HG03469 (cell line): Measurements from ENCODE around the gene MELTF.
"Not testable (repeated sequence)": the region's sequence is repeated elsewhere in the genome, so short reads cannot be mapped to it uniquely, and the experiment has no call there.

Source experiments
- ATAC-seq: cut with Tn5 transposase; IDR thresholded peaks from one replicate; pipeline ENCODE4 v1.9.1; 2021; ENCODE audit warnings: mild to moderate bottlenecking, moderate library complexity, moderate number of reproducible peaks; ENCODE audit not compliant: unreplicated experiment

Gene MELTF

GRCh38 chr3:197029511-197030167, at the start of gene MELTF:
Gene MELTF, minus strand, starts transcription at chr3:197029817. Its CDS starts 115 bp downstream, at chr3:197029702.
- no peak for ATAC-seq

GRCh38 chr3:197076415-197076814, 46.8 kb upstream of the MELTF start:
- ATAC-seq = no peak

GRCh38 chr3:197068077-197068476, 38.5 kb upstream of the MELTF start:
- ATAC-seq = no peak

GRCh38 chr3:197064771-197065170, 35.2 kb upstream of the MELTF start:
- no peak for ATAC-seq

- ATAC-seq = no peak
Measured at GRCh38 chr3:197062446-197062845, 32.8 kb upstream of the MELTF start.

GRCh38 chr3:197051637-197052036, 22.0 kb upstream of the MELTF start:
- not testable (repeated sequence) for ATAC-seq

GRCh38 chr3:197050511-197050910, 20.9 kb upstream of the MELTF start:
- no peak for ATAC-seq

GRCh38 chr3:197042539-197042938, 12.9 kb upstream of the MELTF start:
- ATAC-seq = no peak

GRCh38 chr3:197041875-197042488, 12.4 kb upstream of the MELTF start:
- ATAC-seq = no peak

- ATAC-seq = no peak
Measured at GRCh38 chr3:197040658-197041057, 11.0 kb upstream of the MELTF start.

GRCh38 chr3:197038679-197039462, 9.3 kb upstream of the MELTF start:
- ATAC-seq = no peak

GRCh38 chr3:197035577-197035976, 6.0 kb upstream of the MELTF start:
- ATAC-seq = no peak

- not testable (repeated sequence) for ATAC-seq
Measured at GRCh38 chr3:197034778-197035177, 5.2 kb upstream of the MELTF start.

GRCh38 chr3:197033764-197034163, 4.1 kb upstream of the MELTF start:
- ATAC-seq = not testable (repeated sequence)

- ATAC-seq = no peak
Measured at GRCh38 chr3:197031315-197032285, 2.0 kb upstream of the MELTF start.

GRCh38 chr3:197030379-197031314, 1.0 kb upstream of the MELTF start:
- ATAC-seq = no peak

- no peak for ATAC-seq
Measured at GRCh38 chr3:197028728-197029510, 698 bp downstream of the MELTF start.

- no peak for ATAC-seq
Measured at GRCh38 chr3:197027896-197028727, 1.5 kb downstream of the MELTF start.
